Naive thymus-derived CD4-positive, alpha-beta T cell (primary cell): ENCODE data around the gene SRMS. TPM values are rescaled to one million over a fixed set of nuclear protein-coding genes. Genes with fewer than 3 reads are reported as not detected.

Experiments used
- ATAC-seq: fragments of 150-1000 bp; cut with Tn5 transposase; 2 replicates; pipeline ENCODE4 v1.10.0; 2021; ENCODE audit warnings: mild to moderate bottlenecking, moderate library complexity
- CTCF ChIA-PET: fragments of 350-600 bp; sonication (Branson Sonifier 250); formaldehyde crosslinking; loops from one replicate; lab custom pipeline; 2021; ENCODE audit warnings: antibody characterized with exemption; lab: Charles Lee
- POLR2A ChIA-PET: fragments of 350-600 bp; sonication (Branson Sonifier 250); formaldehyde crosslinking; loops from one replicate; lab custom pipeline; 2021; ENCODE audit warnings: antibody characterized with exemption, inconsistent platforms; lab: Charles Lee
- DNase-seq, 9 donors: peaks; one replicate each; pipeline versions ENCODE4 v3.0.0 to v3.0.0-alpha.2; 2020 to 2022; ENCODE audit warnings: mixed read lengths in 1 of 9
- H3K27ac ChIP-seq: one replicate; pipeline ENCODE4 v1.7.0; 2013; ENCODE audit warnings: mild to moderate bottlenecking, low read depth, low read length, moderate library complexity
- H3K27me3 ChIP-seq, 2 donors: one replicate each; pipeline ENCODE4 v1.7.0; 2013; ENCODE audit warnings: low read length in 2 of 2, mild to moderate bottlenecking in 2 of 2, moderate library complexity in 2 of 2; ENCODE audit not compliant: control insufficient read depth in 2 of 2, insufficient read depth in 2 of 2
- H3K36me3 ChIP-seq, 3 experiments: 1 replicate in 2 of 3; 2 replicates in 1 of 3; pipeline ENCODE4 v1.7.0; 2013; ENCODE audit warnings: low read length in 3 of 3, mild to moderate bottlenecking in 3 of 3, moderate library complexity in 1 of 3; ENCODE audit not compliant: insufficient read depth in 3 of 3, control insufficient read depth in 2 of 3
- H3K4me1 ChIP-seq, 2 donors: one replicate each; pipeline ENCODE4 v1.7.0; 2013; ENCODE audit warnings: low read length in 2 of 2, mild to moderate bottlenecking in 2 of 2, moderate library complexity in 1 of 2; ENCODE audit not compliant: control insufficient read depth in 2 of 2, insufficient read depth in 2 of 2
- H3K4me3 ChIP-seq: 2 replicates; pipeline ENCODE4 v1.7.0; 2013; ENCODE audit warnings: mild to moderate bottlenecking, low read length
- H3K9me3 ChIP-seq, 3 experiments: 1 replicate in 2 of 3; 2 replicates in 1 of 3; pipeline ENCODE4 v1.7.0; 2013; ENCODE audit warnings: low read length in 3 of 3; ENCODE audit not compliant: control insufficient read depth in 2 of 3
- H3K27ac Mint-ChIP-seq, 9 donors: one replicate each; pipeline ENCODE4 v1.8.0; 2020 to 2022; ENCODE audit warnings: mixed read lengths in 9 of 9, mild to moderate bottlenecking in 8 of 9, moderate library complexity in 5 of 9, inconsistent platforms in 2 of 9
- H3K27me3 Mint-ChIP-seq, 5 donors: one replicate each; pipeline ENCODE4 v1.8.0; 2021 to 2022; ENCODE audit warnings: mixed read lengths in 5 of 5, mild to moderate bottlenecking in 1 of 5
- H3K36me3 Mint-ChIP-seq, 5 donors: one replicate each; pipeline ENCODE4 v1.8.0; 2020 to 2022; ENCODE audit warnings: mixed read lengths in 5 of 5, mild to moderate bottlenecking in 3 of 5, inconsistent platforms in 1 of 5
- H3K4me1 Mint-ChIP-seq, 7 donors: one replicate each; pipeline ENCODE4 v1.8.0; 2020 to 2022; ENCODE audit warnings: mixed read lengths in 7 of 7, mild to moderate bottlenecking in 3 of 7, inconsistent platforms in 1 of 7
- H3K4me3 Mint-ChIP-seq, 10 donors: one replicate each; pipeline ENCODE4 v1.8.0; 2020 to 2022; ENCODE audit warnings: mild to moderate bottlenecking in 10 of 10, mixed read lengths in 10 of 10, moderate library complexity in 6 of 10, inconsistent platforms in 2 of 10
- H3K9me3 Mint-ChIP-seq, 11 donors: one replicate each; pipeline ENCODE4 v1.8.0; 2020 to 2022; ENCODE audit warnings: mixed read lengths in 11 of 11, mild to moderate bottlenecking in 4 of 11, inconsistent platforms in 1 of 11, moderate library complexity in 1 of 11
- intact Hi-C, 2 donors: fragments of 100-400 bp; cut with micrococcal nuclease; formaldehyde crosslinking; loops; one replicate each; pipeline ENCODE4 v1.15.1; 2023
- polyA plus RNA-seq, 2 donors: library from polyadenylated mRNA; unstranded; fragments of 300-500 nt; fragmentation: Illumina TruSeq; gene quantifications; one replicate each; pipeline ENCODE4 v1.2.3, GENCODE V29; 2021
- total RNA-seq, 6 experiments: library from RNA in 5 of 6; stranded (reverse) in 5 of 6; gene quantifications; 1 replicate in 5 of 6; 2 replicates in 1 of 6; pipeline ENCODE4 v1.2.3 and lab custom pipeline; 2021 to 2026

The SRMS gene
- total and polyA plus RNA-seq, 7 experiments from 2014 or later, result 0.24 TPM; not detected in 6

DNA sequence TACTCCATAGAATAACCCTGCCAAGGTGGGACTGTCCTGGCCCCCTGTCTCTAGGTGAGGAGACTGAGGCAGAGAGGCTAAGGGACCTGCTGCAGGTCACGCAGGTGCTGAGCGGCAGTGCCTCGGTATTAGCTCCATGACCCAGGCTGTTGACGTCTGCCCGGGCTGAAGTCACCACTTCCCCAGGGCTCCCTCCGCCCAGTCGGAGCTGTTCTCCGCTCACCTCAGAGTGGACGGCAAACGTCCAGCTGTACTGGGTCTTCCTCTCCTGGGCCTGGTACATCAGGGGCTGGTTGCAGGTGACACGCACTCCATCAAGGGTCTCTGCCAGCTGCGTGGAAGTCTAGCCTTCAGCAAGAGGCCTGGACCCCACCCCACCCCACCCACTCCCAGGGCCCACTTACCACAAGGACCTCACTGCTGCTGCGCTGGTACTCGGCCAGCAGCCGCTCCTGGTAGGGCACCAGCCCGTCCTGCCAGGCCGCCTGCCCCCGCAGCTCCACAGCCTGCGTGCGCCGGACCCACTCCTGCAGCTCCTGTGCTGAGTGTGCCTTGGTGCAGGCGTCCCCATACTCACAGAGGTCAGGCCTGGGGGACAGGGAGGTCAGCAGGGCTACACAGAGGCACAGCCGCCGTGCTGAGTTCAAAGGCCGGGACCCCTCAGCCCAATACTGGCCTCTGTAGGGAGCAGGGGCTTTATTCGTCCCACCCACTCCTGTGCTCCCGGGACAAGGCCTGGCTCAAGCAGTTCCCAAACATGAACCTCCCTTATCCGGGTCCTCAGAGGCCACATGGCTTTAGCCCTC lies 22.9 kb upstream of the SRMS start:
- Histone ChIP-seq H3K27ac (no peak overlapping the region), H3K27me3 (no peaks in the 10 kb centered on the region), H3K9me3 (no peaks in the 10 kb centered on the region), H3K36me3 (peaks cover 0 to 15% (median 0%) of the 10 kb centered on the region in 3 experiments), H3K4me3 (no peak overlapping the region), H3K4me1 (peaks cover 33 to 35% of the 10 kb centered on the region in 2 donors)
- ChIA-PET POLR2A (interaction anchor here (0.7 to 1.0 kb wide), 2 partner anchors 13 to 295 kb away, joined by 3 read pairs; partner anchors contain the start of gene TPD52L2), CTCF (interaction anchor here (0.7 kb wide), 1 partner anchor 9 kb away, joined by 6 read pairs; no protein-coding TSS in a partner anchor)
- Mint-ChIP-seq H3K27me3 (peaks cover 0 to 2% (median 0%) of the 10 kb centered on the region in 5 donors), H3K9me3 (peaks cover 0 to 2% (median 0%) of the 10 kb centered on the region in 11 donors), H3K4me1 (peaks cover 9 to 34% (median 21%) of the 10 kb centered on the region in 7 donors), H3K36me3 (peaks cover 0 to 11% (median 0%) of the 10 kb centered on the region in 5 donors), H3K27ac (no peak overlapping the region), H3K4me3 (peak overlapping the region in 1 of 10 donors; percentile 86)
- DNase-seq, result peak in 1 of 9 donors; percentile 20
- no peak for ATAC-seq
- intact Hi-C loops, result no loop called here

DNA sequence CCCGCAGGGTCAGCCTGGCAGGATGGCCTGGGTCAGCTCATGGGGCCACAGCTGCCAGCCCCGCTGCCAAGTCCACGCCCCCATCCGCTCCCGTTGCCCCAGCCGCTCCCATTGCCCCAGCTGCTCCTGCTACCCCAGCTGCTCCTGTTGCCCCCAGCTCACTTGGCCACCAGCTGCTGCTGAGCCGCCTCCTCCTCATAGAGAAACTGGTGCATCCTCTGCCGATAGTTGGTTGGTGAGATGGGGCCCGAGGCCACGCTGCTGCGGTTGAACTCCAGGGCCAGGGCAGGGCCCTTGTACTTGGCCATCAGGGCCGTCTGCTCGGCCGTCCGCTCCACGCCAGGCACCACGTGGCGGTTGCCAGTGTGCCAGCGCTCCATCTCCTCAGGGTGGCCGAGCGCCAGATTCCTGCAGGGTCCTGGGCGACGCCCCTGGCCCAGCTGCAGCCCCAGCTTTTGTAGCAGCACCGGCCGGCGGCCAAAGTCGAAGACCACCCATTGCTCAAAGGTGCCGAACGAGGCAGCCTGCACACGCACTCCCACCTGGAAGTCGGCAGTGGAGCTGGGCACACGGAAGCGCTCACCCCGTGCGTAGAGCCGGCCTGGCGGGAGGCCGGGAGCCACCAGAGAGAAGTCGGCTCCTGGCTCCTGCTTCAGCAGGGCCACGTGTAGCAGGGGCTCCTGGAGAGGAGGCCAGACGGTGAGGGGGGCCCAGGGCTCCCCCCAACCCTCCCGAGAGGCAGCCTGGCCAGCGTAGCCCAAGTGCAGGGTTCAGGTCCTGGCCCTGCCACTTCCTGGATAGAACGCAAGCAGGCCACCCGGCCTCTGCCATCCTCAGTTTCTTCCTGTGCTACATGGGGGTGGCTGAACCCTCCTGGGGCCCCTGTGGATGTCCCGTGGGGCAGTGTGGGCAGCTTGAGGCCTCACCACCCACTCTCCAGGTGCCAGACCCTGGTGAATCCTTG lies 21.7 kb upstream of the SRMS start:
- no peak for DNase-seq
- peak overlapping the region in 1 of 9 donors; percentile 38 for H3K27ac Mint-ChIP-seq
- no peaks in the 10 kb centered on the region for H3K27me3 Mint-ChIP-seq
- ChIA-PET POLR2A (interaction anchor here (0.8 to 2.9 kb wide), 5 partner anchors 15 to 296 kb away, joined by 3 to 10 read pairs (median 3); partner anchors contain the start of genes FNDC11, PPDPF and TPD52L2), CTCF (no interaction called here)
- H3K9me3 Mint-ChIP-seq, result peaks cover 0 to 2% (median 0%) of the 10 kb centered on the region in 11 donors
- H3K9me3 ChIP-seq, result no peaks in the 10 kb centered on the region
- no peaks in the 10 kb centered on the region for H3K27me3 ChIP-seq
- peak overlapping the region in 8 of 10 donors; percentile 39 to 86 (median 62) for H3K4me3 Mint-ChIP-seq
- H3K4me1 ChIP-seq, result peaks cover 27 to 35% of the 10 kb centered on the region in 2 donors
- peaks cover 0 to 27% (median 0%) of the 10 kb centered on the region in 3 experiments for H3K36me3 ChIP-seq
- no peak for ATAC-seq
- intact Hi-C loops, result loop anchor here in 1 of 2 donors (2.0 kb wide), 1 partner anchor 16 kb away; no protein-coding TSS in a partner anchor
- H3K4me3 ChIP-seq, result peak overlapping the region; percentile 62
- H3K27ac ChIP-seq, result no peak overlapping the region
- H3K4me1 Mint-ChIP-seq, result peaks cover 9 to 34% (median 21%) of the 10 kb centered on the region in 7 donors
- H3K36me3 Mint-ChIP-seq, result peaks cover 0 to 11% (median 0%) of the 10 kb centered on the region in 5 donors

DNA sequence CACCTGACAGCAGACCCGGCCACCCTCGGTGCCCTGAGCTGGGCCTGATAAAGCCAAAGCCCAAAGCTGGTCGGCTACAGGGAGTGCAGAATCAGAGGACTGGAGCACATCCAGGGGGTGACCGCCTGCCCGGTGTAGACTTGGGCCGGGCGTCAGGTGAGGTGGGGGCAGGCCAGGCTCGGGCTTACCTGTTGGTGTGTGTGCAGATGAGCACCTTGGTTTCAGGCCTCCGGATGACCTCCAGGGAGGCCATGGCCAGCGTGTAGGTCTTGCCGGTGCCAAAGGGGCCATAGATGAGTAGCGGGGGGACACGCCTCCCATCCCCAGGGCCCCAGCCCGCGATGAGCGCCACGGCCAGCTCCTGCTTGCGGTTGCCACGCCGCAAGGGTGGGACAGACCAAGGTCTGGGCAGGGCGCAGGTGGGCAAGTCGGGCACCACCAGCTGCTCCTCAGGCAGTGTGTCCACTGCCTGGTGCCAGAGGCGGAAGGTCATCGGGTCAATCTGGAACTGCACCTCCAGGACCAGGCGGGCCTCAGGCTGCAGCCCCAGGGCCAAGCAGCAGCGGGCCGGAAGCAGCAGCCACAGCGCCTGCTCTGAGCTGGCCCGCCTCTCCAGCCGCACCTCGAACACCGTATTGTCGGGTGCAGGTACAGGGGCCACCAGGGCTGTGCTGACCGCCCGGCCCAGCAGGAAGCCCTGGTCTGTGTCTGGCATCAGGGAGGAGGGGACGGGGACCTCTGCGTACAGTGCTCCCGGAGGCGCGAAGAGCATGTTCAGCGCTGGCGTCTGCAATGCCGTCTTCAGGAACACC lies 20.8 kb upstream of the SRMS start:
- Histone ChIP-seq H3K27me3 (no peaks in the 10 kb centered on the region), H3K27ac (no peak overlapping the region), H3K36me3 (peaks cover 0 to 36% (median 0%) of the 10 kb centered on the region in 3 experiments), H3K4me1 (peaks cover 26 to 33% of the 10 kb centered on the region in 2 donors), H3K9me3 (no peaks in the 10 kb centered on the region), H3K4me3 (peak overlapping the region; percentile 62)
- Mint-ChIP-seq H3K4me1 (peaks cover 9 to 34% (median 21%) of the 10 kb centered on the region in 7 donors), H3K27ac (peak overlapping the region in 4 of 9 donors; percentile 32 to 59 (median 43)), H3K27me3 (no peaks in the 10 kb centered on the region), H3K4me3 (peak overlapping the region; percentile 70 to 86 (median 82)), H3K9me3 (peaks cover 0 to 2% (median 0%) of the 10 kb centered on the region in 11 donors), H3K36me3 (peaks cover 0 to 11% (median 0%) of the 10 kb centered on the region in 5 donors)
- ChIA-PET POLR2A (interaction anchor here (0.7 to 2.9 kb wide), 8 partner anchors 14 to 412 kb away, joined by 3 to 10 read pairs (median 4); partner anchors contain the start of genes ARFRP1, FNDC11, PPDPF and ZGPAT), CTCF (interaction anchor here (0.8 kb wide), 1 partner anchor 265 kb away, joined by 3 read pairs; no protein-coding TSS in a partner anchor)
- no peak for DNase-seq
- intact Hi-C loops, result loop anchor here in 1 of 2 donors (2.0 kb wide), 1 partner anchor 16 kb away; no protein-coding TSS in a partner anchor
- peak; percentile 16 for ATAC-seq

DNA sequence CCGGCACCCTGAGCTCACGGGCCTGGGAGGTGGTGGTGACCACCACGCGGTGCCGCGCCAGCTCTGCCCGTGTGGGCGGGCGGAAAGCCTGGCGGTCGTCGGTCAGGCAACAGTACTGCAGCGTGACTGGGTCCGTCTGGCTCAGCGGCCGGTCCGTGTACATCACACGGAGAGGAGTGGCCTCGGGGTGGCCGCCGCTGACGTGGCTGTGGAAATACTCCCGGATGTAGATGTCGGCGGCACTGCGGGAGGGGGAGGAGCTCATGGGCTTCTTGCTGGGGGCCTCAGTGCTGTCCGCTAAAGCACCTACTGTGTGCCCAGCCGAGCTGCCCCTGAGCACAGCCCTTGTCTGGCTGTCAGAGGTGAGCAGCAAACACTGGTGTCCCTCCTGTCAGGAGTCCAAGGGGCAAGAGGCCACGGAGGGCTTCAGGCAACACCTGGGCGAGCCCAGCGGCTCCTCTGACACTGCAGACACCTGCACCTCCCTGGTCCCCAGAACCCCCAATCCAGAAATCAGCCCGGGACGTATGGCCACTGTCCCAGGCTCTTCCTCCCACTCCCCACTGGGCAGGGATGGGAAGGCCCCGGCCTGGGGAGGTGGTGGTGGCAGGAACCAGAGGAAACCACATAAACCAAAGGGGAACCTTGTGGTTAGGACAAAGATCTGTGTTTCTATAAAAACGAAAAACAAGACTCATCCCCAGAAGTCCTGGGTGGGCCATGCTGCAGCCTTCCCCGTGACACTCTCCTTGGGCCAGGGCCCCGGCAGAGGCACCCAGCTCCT lies 20.0 kb upstream of the SRMS start:
- intact Hi-C loops, result loop anchor here (2.0 kb wide), 1 partner anchor 15 kb away; no protein-coding TSS in a partner anchor
- no peak overlapping the region for H3K27ac ChIP-seq
- H3K9me3 Mint-ChIP-seq, result peaks cover 0 to 2% (median 0%) of the 10 kb centered on the region in 11 donors
- ChIA-PET CTCF (interaction anchor here (0.8 kb wide), 1 partner anchor 266 kb away, joined by 3 read pairs; no protein-coding TSS in a partner anchor), POLR2A (interaction anchor here (0.7 to 2.9 kb wide), 11 partner anchors 13 to 413 kb away, joined by 3 to 10 read pairs (median 4); partner anchors contain the start of genes ARFRP1, FNDC11, PPDPF and PTK6)
- peaks cover 0 to 41% (median 0%) of the 10 kb centered on the region in 3 experiments for H3K36me3 ChIP-seq
- ATAC-seq (peak; percentile 84), DNase-seq (peak in 8 of 9 donors; percentile 33 to 66 (median 42))
- no peaks in the 10 kb centered on the region for H3K27me3 ChIP-seq
- peak overlapping the region; percentile 62 for H3K4me3 ChIP-seq
- no peaks in the 10 kb centered on the region for H3K9me3 ChIP-seq
- no peaks in the 10 kb centered on the region for H3K27me3 Mint-ChIP-seq
- peaks cover 9 to 34% (median 21%) of the 10 kb centered on the region in 7 donors for H3K4me1 Mint-ChIP-seq
- H3K36me3 Mint-ChIP-seq, result peaks cover 0 to 11% (median 0%) of the 10 kb centered on the region in 5 donors
- H3K4me3 Mint-ChIP-seq, result peak overlapping the region; percentile 70 to 86 (median 82)
- peak overlapping the region in 5 of 9 donors; percentile 32 to 59 (median 48) for H3K27ac Mint-ChIP-seq
- peaks cover 19 to 28% of the 10 kb centered on the region in 2 donors for H3K4me1 ChIP-seq

DNA sequence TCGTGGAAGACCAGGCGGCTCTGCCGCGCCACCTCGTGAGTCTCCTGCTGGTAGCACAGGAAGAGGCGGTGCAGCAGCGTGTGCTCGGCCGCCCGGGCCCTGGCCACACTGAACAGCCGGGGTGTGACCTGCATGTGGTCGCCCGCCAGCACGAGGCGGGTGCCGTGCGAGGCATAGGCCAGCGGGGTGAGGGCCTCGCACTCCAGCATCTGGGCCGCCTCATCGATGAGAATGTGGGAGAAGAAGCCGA lies 19.5 kb upstream of the SRMS start:
- Histone ChIP-seq H3K27ac (no peak overlapping the region), H3K36me3 (peaks cover 0 to 42% (median 0%) of the 10 kb centered on the region in 3 experiments), H3K4me1 (peaks cover 19 to 28% of the 10 kb centered on the region in 2 donors), H3K27me3 (no peaks in the 10 kb centered on the region), H3K9me3 (no peaks in the 10 kb centered on the region), H3K4me3 (no peak overlapping the region)
- Mint-ChIP-seq H3K4me3 (peak overlapping the region in 7 of 10 donors; percentile 25 to 86 (median 81)), H3K9me3 (peaks cover 0 to 2% (median 0%) of the 10 kb centered on the region in 11 donors), H3K4me1 (peaks cover 9 to 34% (median 21%) of the 10 kb centered on the region in 7 donors), H3K36me3 (peaks cover 0 to 11% (median 0%) of the 10 kb centered on the region in 5 donors), H3K27ac (no peak overlapping the region), H3K27me3 (no peaks in the 10 kb centered on the region)
- ChIA-PET POLR2A (interaction anchor here (0.7 to 2.9 kb wide), 7 partner anchors 12 to 171 kb away, joined by 3 to 10 read pairs (median 4); partner anchors contain the start of genes ARFRP1, FNDC11, PTK6 and ZGPAT), CTCF (no interaction called here)
- ATAC-seq (peak; percentile 47), DNase-seq (no peak)
- intact Hi-C loops, result loop anchor here in 1 of 2 donors (2.0 kb wide), 1 partner anchor 14 kb away; no protein-coding TSS in a partner anchor
